ENCODE results near the gene TMEM267. TPM values are rescaled to one million over a fixed set of nuclear protein-coding genes. Genes with fewer than 3 reads are reported as not detected.

Gene TMEM267
- total and polyA plus RNA-seq, 2 of the 4 experiments (the other 2 are of a cell fraction) = 9.2 to 12.0 TPM

DNA sequence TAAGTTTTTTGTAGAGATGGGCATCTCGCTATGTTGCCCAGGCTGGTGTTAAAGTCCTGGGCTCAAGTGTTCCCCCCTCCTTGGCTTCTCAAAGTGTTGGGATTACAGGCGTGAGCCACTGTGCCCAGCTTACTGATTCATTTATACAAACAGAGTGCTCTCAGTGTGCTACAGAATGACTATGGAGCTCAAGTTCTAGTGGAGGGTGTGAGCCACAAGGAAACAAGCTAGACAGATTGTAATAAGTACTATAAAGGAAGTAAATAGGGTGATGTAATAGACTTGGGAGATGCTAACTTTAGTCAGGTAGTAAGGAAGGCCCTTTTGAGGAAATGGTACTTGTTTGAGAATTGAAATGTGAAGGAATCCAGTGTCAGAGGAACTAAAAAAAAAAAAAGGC lies 1.7 kb upstream of the TMEM267 start:
- H3K36me3 ChIP-seq (ENCODE audit: control insufficient read depth, insufficient read depth, low read length) = no peaks in the 10 kb centered on the region
- ChIA-PET POLR2A (ENCODE audit: unreplicated experiment) (no interaction called here), CTCF (interaction anchor here (1.0 to 1.8 kb wide), 3 partner anchors 13 to 85 kb away, joined by 3 to 9 read pairs (median 7); partner anchors contain the start of gene CCL28)
- no peak overlapping the region for H2BK15ac ChIP-seq (ENCODE audit: low read depth, low read length)
- no peaks in the 10 kb centered on the region for H3K9me1 ChIP-seq (ENCODE audit: insufficient read depth, low read length)
- peak overlapping the region in 1 of 2 experiments; percentile 47; a peak in 2 of 4 replicates for H4K8ac ChIP-seq (ENCODE audit: low read depth in 2 of 2, low read length in 2 of 2)
- H3K27ac ChIP-seq (ENCODE audit: insufficient read depth, low read length) = no peak overlapping the region
- no peak overlapping the region for H2AFZ ChIP-seq (replicated peaks; ENCODE audit: low read length, poor library complexity)
- intact Hi-C loops (cut with micrococcal nuclease) (loop anchor here (2.0 to 10.0 kb wide), 2 partner anchors 29 to 471 kb away; partner anchors contain the start of gene C5orf34), dilution Hi-C loops (cut with HindIII; ENCODE audit: low sequenced_read_pairs, unreplicated experiment) (no loop called here), in situ Hi-C loops (cut with MboI; ENCODE audit: low sequenced_read_pairs) (loop anchor here (25.0 kb wide), 1 partner anchor 573 kb away; no protein-coding TSS in a partner anchor)
- no peak overlapping the region for H3K18ac ChIP-seq (ENCODE audit: low read depth, low read length)
- H3K56ac ChIP-seq (ENCODE audit: extremely low read depth, insufficient read depth, low read length) = no peak overlapping the region
- BruUV-seq (replicated peaks) = no TSS peak
- H3K4ac ChIP-seq (ENCODE audit: low read depth, low read length) = no peak overlapping the region
- no peak overlapping the region for H3K9ac ChIP-seq (ENCODE audit: low read depth, low read length)
- no peak overlapping the region for H2AK5ac ChIP-seq (ENCODE audit: low read depth, low read length)
- DNase-seq (peak; percentile 1), ATAC-seq (ENCODE audit: low read depth) (no peak)
- H3K14ac ChIP-seq (replicated peaks; ENCODE audit: low read depth, low read length) = no peak overlapping the region
- H4K20me1 ChIP-seq (ENCODE audit: insufficient read depth, low read length) = no peaks in the 10 kb centered on the region
- no peak overlapping the region for H3K23ac ChIP-seq (ENCODE audit: low read depth, low read length)
- no peak overlapping the region for H2BK5ac ChIP-seq (ENCODE audit: low read depth, low read length, poor library complexity, severe bottlenecking)
- peaks cover 2% of the 10 kb centered on the region; the same call in 1 of the 2 replicates for H3K4me1 ChIP-seq (ENCODE audit: control insufficient read depth, insufficient read depth, low read length)
- H4K5ac ChIP-seq (ENCODE audit: low read depth, low read length) = 0 out of 2 replicates have a peak overlapping the region, but pooled peaks have one; percentile 30
- H3K9me3 ChIP-seq (ENCODE audit: control insufficient read depth, insufficient read depth, low read length) = no peaks in the 10 kb centered on the region
- no peak overlapping the region for H2BK20ac ChIP-seq (ENCODE audit: low read depth, low read length)
- no peaks in the 10 kb centered on the region for H3K27me3 ChIP-seq (ENCODE audit: control insufficient read depth, insufficient read depth, low read length)
- no peak overlapping the region for H3K4me2 ChIP-seq (ENCODE audit: low read depth, low read length)
- H4K91ac ChIP-seq (ENCODE audit: insufficient read depth, low read depth, low read length) = no peak overlapping the region
- TF ChIP-seq RAD21 (IDR thresholded peaks at IDR 0.05; ENCODE audit: low read length) = no peak
- TF ChIP-seq, protein P1, sequence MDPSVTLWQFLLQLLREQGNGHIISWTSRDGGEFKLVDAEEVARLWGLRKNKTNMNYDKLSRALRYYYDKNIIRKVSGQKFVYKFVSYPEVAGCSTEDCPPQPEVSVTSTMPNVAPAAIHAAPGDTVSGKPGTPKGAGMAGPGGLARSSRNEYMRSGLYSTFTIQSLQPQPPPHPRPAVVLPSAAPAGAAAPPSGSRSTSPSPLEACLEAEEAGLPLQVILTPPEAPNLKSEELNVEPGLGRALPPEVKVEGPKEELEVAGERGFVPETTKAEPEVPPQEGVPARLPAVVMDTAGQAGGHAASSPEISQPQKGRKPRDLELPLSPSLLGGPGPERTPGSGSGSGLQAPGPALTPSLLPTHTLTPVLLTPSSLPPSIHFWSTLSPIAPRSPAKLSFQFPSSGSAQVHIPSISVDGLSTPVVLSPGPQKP (IDR thresholded peaks at IDR 0.05; ENCODE audit: borderline replicate concordance, low read depth, low read length) = no peak
- TF ChIP-seq BHLHE40 (IDR thresholded peaks at IDR 0.05; ENCODE audit: low read depth, low read length) = no peak
- TF ChIP-seq RFX5 (IDR thresholded peaks at IDR 0.05; ENCODE audit: low read depth, low read length) = no peak
- TF ChIP-seq MAZ (IDR thresholded peaks at IDR 0.05; ENCODE audit: borderline replicate concordance, low read depth, low read length) = no peak
- no peak overlapping the region for H3K4me3 ChIP-seq (ENCODE audit: insufficient read depth, low read depth, low read length)
- WGBS, 2 experiments (ENCODE audit: extremely low coverage in 2 of 2, insufficient read length in 1 of 2) = no CpG with 5 or more reads among the region's 2 CpGs
- peaks cover 3 to 11% of the 10 kb centered on the region in 2 experiments for H3K79me1 ChIP-seq (ENCODE audit: low read depth in 1 of 2, low read length in 2 of 2)
- no peak overlapping the region for H2AK9ac ChIP-seq (replicated peaks; ENCODE audit: low read depth, low read length, poor library complexity)
- no peak overlapping the region for H2BK120ac ChIP-seq (ENCODE audit: low read depth, low read length)

Data from IMR-90 (cell line).